Measurements from ENCODE around the gene TMEM200A. TPM values are rescaled to one million over a fixed set of nuclear protein-coding genes. Genes with fewer than 3 reads are reported as not detected.

Gene TMEM200A
- total RNA-seq, 1 experiment from 2014 or later, result not detected

DNA sequence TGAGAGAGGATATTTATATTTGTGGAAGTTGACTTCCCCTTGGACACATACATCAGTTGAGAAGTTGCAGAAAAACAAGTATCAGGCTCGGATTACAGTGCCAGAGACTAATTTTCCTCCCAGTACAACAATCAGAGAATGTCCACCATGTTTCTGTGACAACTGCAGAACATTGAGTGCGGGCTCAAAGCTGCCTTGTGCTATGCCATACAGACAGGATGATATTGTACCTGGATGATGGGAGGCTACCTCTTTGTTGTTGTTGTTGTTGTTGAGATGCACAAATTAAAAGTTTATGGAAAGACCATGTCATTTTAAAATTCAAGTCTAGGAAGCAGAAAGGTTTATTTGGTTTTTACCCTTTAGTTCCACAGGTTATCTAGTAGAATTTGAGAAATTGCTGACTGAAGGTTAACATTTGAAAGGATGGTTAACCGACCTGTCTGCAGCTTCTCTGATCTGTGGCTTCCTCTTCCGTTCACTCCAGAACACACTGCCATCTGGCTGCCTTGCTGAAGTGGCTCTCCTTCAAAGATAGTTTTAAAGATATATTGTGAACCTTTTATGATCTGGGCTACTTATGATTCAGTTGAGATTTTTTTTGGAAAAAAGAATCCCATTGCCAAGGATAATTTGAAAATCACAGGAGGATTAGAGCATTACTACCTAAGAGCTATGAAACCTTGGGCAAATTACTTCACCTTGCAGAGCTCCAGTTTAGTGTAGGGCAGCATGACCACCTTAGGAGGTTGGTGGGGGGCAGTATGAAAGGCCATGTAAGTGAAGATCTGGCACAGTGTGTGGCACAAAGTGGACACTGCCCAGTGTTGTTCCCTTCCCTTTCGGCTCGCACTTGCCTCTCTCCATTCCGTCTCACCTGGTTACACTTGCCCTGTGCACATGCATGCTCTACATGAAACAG lies 15.9 kb downstream of the TMEM200A start:
- BruUV-seq (replicated peaks), result no TSS peak
- Mint-ChIP-seq H3K4me3 (ENCODE audit: low read depth, unreplicated experiment) (no peak overlapping the region), H3K4me1 (ENCODE audit: low read depth, unreplicated experiment) (no peaks in the 10 kb centered on the region), H3K27ac (ENCODE audit: unreplicated experiment) (no peak overlapping the region), H3K36me3 (ENCODE audit: insufficient read depth, unreplicated experiment) (no peaks in the 10 kb centered on the region), H3K27me3 (ENCODE audit: unreplicated experiment) (peaks cover 55% of the 10 kb centered on the region), H3K9me3 (ENCODE audit: low read depth, unreplicated experiment) (no peaks in the 10 kb centered on the region)
- CTCF ChIA-PET, result no interaction called here
- intact Hi-C loops (cut with micrococcal nuclease; ENCODE audit: unreplicated experiment), result no loop called here
- TF ChIP-seq, protein P1, sequence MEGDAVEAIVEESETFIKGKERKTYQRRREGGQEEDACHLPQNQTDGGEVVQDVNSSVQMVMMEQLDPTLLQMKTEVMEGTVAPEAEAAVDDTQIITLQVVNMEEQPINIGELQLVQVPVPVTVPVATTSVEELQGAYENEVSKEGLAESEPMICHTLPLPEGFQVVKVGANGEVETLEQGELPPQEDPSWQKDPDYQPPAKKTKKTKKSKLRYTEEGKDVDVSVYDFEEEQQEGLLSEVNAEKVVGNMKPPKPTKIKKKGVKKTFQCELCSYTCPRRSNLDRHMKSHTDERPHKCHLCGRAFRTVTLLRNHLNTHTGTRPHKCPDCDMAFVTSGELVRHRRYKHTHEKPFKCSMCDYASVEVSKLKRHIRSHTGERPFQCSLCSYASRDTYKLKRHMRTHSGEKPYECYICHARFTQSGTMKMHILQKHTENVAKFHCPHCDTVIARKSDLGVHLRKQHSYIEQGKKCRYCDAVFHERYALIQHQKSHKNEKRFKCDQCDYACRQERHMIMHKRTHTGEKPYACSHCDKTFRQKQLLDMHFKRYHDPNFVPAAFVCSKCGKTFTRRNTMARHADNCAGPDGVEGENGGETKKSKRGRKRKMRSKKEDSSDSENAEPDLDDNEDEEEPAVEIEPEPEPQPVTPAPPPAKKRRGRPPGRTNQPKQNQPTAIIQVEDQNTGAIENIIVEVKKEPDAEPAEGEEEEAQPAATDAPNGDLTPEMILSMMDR (IDR thresholded peaks at IDR 0.05; ENCODE audit: unreplicated experiment), result no peak
- no peak for DNase-seq

DNA sequence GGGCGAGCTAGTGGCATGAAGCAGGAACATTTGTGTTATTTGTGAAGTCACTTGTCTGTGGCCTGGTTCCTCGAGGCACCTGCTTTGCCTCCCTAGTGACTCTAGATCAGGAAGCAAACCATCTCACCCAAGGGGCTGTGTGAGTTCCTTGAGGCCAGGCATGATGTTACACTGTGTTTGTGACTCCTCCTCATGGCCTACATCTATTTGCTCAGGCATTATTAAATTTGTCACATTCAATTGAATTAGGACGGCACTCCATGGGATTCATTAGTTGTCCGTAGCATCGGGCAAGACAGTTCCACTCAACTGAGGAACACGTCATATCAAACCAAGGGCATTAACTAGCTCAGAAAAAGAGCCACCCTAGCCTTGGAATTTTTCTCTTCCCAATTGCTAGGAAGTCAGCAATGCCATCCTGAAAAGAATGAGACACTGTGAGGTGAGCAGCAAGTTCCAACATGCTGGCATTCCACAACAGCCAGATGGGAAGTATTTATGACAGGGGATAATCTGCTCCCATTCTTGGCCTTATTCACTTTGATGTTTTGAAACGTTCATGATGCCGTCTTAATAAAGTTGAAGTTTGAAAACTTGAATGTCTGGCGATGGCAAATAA lies 17.2 kb downstream of the TMEM200A start:
- intact Hi-C loops (cut with micrococcal nuclease; ENCODE audit: unreplicated experiment), result no loop called here
- Mint-ChIP-seq H3K27me3 (ENCODE audit: unreplicated experiment) (peaks cover 66% of the 10 kb centered on the region), H3K27ac (ENCODE audit: unreplicated experiment) (no peak overlapping the region), H3K4me3 (ENCODE audit: low read depth, unreplicated experiment) (no peak overlapping the region), H3K4me1 (ENCODE audit: low read depth, unreplicated experiment) (no peaks in the 10 kb centered on the region), H3K9me3 (ENCODE audit: low read depth, unreplicated experiment) (no peaks in the 10 kb centered on the region), H3K36me3 (ENCODE audit: insufficient read depth, unreplicated experiment) (no peaks in the 10 kb centered on the region)
- TF ChIP-seq, protein P1 (IDR thresholded peaks at IDR 0.05; ENCODE audit: unreplicated experiment), result no peak
- DNase-seq, result no peak
- CTCF ChIA-PET, result no interaction called here
- no TSS peak for BruUV-seq (replicated peaks)

DNA sequence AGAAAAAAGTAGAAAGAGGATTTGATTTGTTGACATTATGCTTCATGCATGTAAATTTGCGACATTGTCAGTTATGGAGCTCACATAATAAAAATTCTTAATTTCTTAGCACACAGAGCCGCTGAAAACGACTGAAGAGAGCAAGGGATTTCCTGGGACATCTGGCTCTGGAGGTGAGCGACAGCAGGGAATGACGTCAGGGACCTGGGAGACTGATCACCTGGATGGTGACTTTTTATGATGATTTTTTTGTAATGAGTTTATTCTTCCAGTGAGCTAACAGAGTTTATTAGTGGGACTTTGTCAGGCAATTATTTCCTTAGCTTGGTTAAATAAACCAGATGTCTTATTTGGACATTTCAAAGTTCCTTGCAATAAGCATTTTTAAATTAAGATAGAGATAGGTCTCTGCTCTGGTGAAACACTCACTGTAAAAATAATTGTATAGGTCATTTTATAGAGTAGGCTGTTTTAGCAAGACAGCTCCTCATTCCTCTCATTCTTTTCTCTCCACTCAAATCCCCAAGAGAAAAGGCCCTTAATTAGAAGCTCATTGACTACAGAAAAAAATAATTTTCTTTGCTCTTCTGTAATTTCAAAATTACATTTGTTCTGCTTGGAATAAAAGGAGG lies 19.4 kb downstream of the TMEM200A start:
- no peak for DNase-seq
- no peaks in the 10 kb centered on the region for H3K36me3 Mint-ChIP-seq (ENCODE audit: insufficient read depth, unreplicated experiment)
- H3K9me3 Mint-ChIP-seq (ENCODE audit: low read depth, unreplicated experiment), result no peaks in the 10 kb centered on the region
- no TSS peak for BruUV-seq (replicated peaks)
- no peak overlapping the region for H3K4me3 Mint-ChIP-seq (ENCODE audit: low read depth, unreplicated experiment)
- no peak overlapping the region for H3K27ac Mint-ChIP-seq (ENCODE audit: unreplicated experiment)
- TF ChIP-seq, protein P1 (IDR thresholded peaks at IDR 0.05; ENCODE audit: unreplicated experiment), result no peak
- CTCF ChIA-PET, result no interaction called here
- no peaks in the 10 kb centered on the region for H3K4me1 Mint-ChIP-seq (ENCODE audit: low read depth, unreplicated experiment)
- intact Hi-C loops (cut with micrococcal nuclease; ENCODE audit: unreplicated experiment), result no loop called here
- peaks cover 53% of the 10 kb centered on the region for H3K27me3 Mint-ChIP-seq (ENCODE audit: unreplicated experiment)

DNA sequence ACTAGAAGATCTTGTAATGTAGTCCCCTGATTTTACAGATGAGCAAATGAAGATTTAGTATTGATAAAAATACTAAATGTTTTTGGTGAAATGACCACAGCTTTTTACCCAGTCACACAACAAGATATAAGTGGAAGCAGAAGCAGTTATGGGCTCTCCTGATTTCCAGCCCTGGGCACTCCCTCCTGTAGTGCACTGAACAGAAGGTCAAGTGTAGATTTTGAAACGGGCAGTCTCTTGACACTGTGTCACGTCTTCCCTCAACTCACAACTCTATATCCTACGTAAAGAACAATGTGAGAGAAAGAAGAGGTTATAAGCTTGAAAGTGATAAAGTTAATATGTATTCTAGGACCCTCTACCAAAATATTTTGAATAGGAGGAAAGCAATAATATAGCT lies 23.3 kb downstream of the TMEM200A start:
- intact Hi-C loops (cut with micrococcal nuclease; ENCODE audit: unreplicated experiment), result no loop called here
- TF ChIP-seq, protein P1 (IDR thresholded peaks at IDR 0.05; ENCODE audit: unreplicated experiment), result no peak
- CTCF ChIA-PET, result no interaction called here
- Mint-ChIP-seq H3K36me3 (ENCODE audit: insufficient read depth, unreplicated experiment) (no peaks in the 10 kb centered on the region), H3K4me3 (ENCODE audit: low read depth, unreplicated experiment) (no peak overlapping the region), H3K9me3 (ENCODE audit: low read depth, unreplicated experiment) (no peaks in the 10 kb centered on the region), H3K27ac (ENCODE audit: unreplicated experiment) (no peak overlapping the region), H3K27me3 (ENCODE audit: unreplicated experiment) (peaks cover 65% of the 10 kb centered on the region), H3K4me1 (ENCODE audit: low read depth, unreplicated experiment) (no peaks in the 10 kb centered on the region)
- BruUV-seq (replicated peaks), result no TSS peak
- DNase-seq, result no peak

All from Calu3 (cell line).